Epidermal melanocyte (primary cell): Measurements from ENCODE around the gene BCAS4.

Experiments used
- DNase-seq: peaks from one replicate; pipeline ENCODE4 v3.0.0; 2011; ENCODE audit warnings: low spot score; ENCODE audit not compliant: insufficient read length

BCAS4 gene

GRCh38 chr20:50854506-50855249, 59.8 kb downstream of the BCAS4 start:
- DNase-seq: no peak

DNA sequence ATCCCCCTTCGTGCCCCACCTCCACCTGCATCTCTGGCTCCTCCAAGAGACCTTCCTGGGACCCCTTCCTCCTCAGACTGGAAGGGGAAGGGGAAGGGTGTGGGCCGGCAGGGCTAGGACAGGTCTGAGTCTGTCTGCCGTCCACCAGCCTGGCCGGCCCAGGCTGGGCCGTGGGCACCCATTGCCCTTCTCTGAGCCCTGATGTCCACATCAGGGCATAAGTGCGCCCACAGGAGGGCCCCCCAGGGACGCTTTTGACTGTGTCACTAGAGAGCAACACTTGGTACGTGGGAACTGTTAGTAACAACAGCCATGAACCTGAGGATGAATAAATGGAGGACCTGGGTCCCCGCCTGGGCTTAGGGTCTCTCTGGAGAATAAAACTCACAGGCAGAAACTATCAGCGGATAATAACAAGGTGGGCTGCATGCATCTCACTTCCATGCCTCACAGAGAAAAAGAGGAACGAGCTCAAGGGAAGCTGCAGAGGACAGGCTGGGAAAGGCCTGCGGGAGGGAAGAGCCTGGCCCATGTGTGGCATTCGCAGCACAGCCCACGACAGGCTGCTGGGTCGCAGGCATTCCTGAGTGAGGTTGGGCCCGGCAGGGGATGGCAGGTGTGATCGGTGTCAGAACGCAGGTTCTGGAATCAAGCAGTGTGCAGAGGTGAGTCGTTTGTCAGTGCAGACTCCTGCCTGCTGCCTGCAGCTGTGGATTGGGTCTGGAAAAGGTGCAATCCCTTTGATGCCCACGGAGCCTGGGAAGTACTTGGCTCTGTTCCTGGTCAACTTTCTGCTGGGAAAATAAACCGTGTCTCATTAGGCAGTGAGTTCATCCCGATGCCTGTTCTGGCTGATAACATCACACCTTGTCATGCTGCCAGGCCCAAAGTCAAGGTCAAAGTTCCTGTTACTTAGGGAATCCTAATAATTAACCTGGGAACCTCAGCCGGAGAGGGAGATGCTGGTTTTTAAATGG, 60.9 kb downstream of the BCAS4 start:
- no peak for DNase-seq

DNA sequence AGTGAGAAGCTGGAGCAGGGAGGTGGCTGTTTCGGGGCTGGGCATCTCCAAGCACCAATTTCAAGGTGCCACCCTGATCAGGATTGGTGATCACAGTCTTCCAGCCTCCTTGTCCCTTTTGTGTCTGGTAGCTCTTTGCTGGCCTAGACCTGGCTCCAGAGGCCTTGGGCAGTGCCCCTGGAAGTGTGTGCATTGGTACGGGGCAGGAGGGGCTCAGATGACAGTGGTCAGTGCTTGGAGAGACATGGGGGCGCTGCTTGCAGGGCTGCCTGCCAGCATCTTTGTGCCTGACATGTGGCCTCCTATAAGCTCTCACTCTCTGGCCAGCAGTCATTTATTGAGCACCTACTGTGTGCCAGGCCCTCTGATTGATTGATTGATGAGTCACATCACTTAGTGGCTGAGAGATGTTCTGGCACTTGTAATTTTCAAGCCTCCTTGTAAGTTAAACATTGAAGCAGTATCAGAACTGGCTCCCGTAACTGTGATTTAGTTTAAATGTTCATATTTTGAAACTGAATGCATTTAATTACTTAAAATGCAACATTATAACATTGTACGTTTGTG, 61.7 kb downstream of the BCAS4 start:
- no peak for DNase-seq

DNA sequence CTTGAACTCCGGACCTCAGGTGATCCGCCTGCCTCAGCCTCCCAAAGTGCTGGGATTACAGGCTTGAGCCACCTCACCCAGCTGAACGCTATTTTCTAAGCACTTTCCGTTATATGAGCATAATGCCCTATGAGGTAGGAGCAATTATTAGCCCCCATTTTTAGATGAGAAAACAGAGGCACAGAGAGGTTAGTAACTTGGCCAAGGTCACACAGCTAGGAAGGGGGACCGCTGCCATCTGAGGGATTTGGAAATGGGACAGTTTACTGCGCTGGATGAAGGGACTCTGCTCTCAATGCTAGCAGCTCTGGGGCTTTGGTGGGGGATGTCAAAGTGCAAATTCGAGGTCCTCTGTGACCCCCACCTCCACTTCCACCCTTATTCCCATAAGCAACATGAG, 62.5 kb downstream of the BCAS4 start:
- no peak for DNase-seq

GRCh38 chr20:50858525-50858924, 63.7 kb downstream of the BCAS4 start:
- no peak for DNase-seq

- no peak for DNase-seq
Observed at GRCh38 chr20:50859161-50859560, 64.3 kb downstream of the BCAS4 start.

GRCh38 chr20:50861012-50861411, 66.2 kb downstream of the BCAS4 start:
- DNase-seq: no peak

DNA sequence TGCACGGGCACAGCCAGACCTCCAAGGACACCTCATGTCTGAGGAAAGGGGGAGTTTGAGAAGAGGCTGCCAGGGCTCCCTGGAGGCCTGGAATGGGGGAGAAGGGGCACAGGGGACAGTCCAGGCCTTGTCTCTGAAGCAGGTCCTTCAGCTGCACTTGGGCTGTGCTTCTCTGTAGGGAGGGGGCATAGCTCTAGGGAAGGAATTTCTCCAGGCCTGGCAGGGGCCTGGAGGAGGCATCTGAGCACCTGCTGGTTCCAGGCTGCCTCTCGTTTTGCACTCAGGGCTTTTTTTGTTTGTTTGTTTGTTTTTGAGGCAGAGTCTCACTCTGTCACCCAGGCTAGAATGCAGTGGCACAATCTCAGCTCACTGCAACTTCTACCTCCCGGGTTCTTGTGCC, 67.7 kb downstream of the BCAS4 start:
- no peak for DNase-seq

- no peak for DNase-seq
Observed at GRCh38 chr20:50865114-50865513, 70.3 kb downstream of the BCAS4 start.

DNA sequence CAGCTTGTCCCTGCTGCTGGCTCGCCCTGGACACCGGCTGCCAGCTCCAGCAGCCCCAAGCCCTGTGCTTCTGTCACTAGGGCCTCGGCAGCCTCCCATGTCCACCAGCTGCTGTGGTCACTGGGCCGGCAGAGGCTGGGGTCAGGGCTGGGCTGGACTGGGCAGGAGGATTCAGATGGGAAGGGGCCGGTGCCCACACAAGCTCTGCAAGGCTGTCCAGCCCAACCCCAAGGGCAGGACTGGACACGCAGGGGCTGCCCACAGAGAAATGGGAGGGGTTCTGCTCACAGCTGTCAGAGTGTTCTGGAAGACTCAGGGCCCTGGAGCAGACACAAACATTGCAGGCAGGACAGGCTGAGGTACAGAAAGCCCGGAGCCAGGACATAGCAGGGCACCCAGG, 70.7 kb downstream of the BCAS4 start:
- no peak for DNase-seq

DNA sequence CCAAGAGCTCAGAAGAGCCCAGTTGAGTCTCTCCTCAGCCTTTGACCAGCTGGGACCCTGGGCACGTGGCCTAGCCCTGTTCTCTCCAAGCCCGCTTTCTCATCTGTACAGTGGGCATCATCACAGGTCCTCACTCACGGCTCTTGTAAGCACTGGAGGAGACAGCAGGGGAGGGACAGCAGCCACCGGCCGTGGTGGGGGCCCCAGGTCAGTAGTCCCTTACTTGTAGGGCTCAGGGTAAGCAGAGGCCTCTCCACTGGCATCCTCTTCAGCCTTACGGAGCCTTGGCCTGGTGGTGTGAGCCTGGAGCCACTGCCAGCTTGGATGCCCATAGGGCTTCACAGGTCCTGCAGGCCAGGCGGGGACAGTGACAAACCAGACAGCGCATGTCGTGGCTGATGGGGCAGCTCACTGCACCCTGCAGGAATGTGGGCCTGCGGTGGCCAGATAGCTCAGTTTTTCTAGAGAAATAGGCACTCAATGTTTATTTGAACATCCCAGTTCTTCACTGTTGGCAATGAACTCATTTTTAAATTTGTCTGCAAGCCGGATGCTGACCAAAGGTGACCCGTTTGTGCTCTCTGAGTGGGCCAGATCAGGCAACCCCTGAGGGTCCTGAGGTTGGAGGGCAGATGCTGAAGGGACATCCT, 71.3 kb downstream of the BCAS4 start:
- no peak for DNase-seq

GRCh38 chr20:50866831-50867230, 72.0 kb downstream of the BCAS4 start:
- no peak for DNase-seq

GRCh38 chr20:50867805-50868204, 72.9 kb downstream of the BCAS4 start:
- DNase-seq: no peak

GRCh38 chr20:50868509-50869495, 73.9 kb downstream of the BCAS4 start:
- DNase-seq: no peak

GRCh38 chr20:50870561-50871161, 75.8 kb downstream of the BCAS4 start:
- no peak for DNase-seq

DNA sequence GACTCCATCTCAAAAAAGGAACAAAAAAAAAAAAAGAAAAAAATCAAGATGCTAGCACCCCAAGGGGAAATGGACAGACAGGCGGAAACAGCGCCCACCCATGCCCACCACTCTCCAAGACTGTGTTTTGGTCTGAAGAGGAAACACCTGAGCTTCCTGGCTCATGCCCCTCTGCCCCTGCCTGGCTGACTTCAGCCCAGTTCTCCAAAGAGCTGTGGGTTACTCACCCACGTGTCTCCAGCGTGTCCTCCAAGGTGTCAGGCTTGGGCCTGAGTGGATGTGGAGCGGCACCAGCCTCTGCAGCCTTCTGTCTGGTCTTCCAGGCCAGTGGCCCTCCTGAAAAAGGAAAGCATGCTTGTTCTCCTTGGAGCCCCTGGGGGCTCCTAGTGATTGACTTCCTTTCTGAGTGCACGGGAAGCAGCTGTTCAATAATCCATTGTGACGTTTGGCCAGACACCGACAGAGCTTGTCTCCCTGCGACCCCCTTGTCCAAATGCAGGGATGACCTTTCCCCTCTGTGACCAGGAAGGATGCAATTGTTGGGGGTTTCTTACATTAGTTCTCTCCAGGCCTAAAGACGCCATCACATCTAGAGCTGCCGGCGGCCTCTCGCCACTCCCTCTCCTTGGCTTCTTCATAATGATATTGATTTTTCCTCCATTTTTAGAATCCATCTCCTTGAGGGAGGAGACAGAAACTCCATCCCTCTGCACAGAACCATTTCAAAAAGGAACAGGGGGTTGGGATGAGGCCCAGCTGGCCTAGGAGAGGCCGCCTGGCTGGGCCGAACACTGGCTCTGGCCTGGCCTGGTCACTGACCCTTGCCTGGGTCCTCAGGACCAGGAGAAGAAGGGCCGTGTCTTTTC, 77.9 kb downstream of the BCAS4 start:
- DNase-seq: no peak

- DNase-seq: no peak
Observed at GRCh38 chr20:50873585-50873984, 78.7 kb downstream of the BCAS4 start.

DNA sequence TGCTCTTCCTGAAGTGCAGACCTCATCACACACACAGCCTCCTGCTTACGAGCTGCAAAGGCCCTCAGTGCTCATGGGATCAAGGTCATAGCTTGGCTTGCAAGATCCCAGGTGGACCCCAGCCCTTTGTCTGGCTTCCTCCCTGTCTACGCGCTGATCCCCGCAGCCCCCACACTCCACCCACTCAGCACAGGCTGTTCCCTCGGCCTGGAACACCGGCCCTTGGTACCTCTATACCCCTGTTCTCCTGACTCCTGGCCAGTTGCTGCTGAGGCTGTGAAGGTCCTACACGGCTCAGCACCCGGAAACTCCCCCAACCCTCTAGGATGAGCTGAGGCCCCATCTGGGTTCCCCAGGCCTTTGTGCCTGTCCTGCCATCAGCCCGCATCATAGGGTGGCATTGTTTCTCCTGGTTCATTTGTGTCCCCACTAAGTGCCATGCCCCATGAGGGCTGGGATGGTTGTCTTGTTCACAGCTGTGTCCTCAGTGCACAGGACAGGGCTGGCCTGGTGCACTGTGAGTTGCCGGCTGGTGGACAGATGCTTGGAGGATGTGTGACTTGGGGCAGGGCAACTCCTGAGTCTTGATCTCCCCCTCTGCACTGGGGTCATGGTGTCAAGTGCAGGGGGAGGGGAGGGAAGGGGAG, 79.4 kb downstream of the BCAS4 start:
- DNase-seq: no peak
